Adrenal gland (tissue), 5 donors: ENCODE measurements around the gene MYO1B.

Experiments
- POLR2A ChIP-seq, 2 donors: fragments of 450-650 bp; IDR thresholded peaks; one replicate each; pipeline ENCODE4 v1.6.1; 2017; ENCODE audit warnings: antibody characterized with exemption in 2 of 2, mild to moderate bottlenecking in 2 of 2, moderate library complexity in 1 of 2
- TF ChIP-seq, protein P1 (sequence below), 6 experiments: fragments of 450-650 bp in 4 of 6; fragments of 200-600 bp in 2 of 6; sonication (generic) in 1 of 6; IDR thresholded peaks; 1 replicate in 5 of 6; 2 replicates in 1 of 6; pipeline versions ENCODE4 v1.5.1 to v1.8.0; 2016 to 2021; ENCODE audit warnings: antibody characterized with exemption in 6 of 6, mild to moderate bottlenecking in 2 of 6, moderate library complexity in 1 of 6
- donor health status: DM: no; HTN: no; CAD: no.

- TF ChIP-seq, protein P1, sequence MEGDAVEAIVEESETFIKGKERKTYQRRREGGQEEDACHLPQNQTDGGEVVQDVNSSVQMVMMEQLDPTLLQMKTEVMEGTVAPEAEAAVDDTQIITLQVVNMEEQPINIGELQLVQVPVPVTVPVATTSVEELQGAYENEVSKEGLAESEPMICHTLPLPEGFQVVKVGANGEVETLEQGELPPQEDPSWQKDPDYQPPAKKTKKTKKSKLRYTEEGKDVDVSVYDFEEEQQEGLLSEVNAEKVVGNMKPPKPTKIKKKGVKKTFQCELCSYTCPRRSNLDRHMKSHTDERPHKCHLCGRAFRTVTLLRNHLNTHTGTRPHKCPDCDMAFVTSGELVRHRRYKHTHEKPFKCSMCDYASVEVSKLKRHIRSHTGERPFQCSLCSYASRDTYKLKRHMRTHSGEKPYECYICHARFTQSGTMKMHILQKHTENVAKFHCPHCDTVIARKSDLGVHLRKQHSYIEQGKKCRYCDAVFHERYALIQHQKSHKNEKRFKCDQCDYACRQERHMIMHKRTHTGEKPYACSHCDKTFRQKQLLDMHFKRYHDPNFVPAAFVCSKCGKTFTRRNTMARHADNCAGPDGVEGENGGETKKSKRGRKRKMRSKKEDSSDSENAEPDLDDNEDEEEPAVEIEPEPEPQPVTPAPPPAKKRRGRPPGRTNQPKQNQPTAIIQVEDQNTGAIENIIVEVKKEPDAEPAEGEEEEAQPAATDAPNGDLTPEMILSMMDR (IDR thresholded peaks at IDR 0.05) = no peak
- TF ChIP-seq POLR2A (IDR thresholded peaks at IDR 0.05) = no peak
These were observed 48.1 kb upstream of the MYO1B start for GRCh38 chr2:191197096-191197495.
